Pulmonary artery endothelial cell (primary cell): ENCODE measurements around the gene HHIPL1. TPM values are rescaled to one million over a fixed set of nuclear protein-coding genes. Genes with fewer than 3 reads are reported as not detected.
"Not testable (repeated sequence)": the region's sequence is repeated elsewhere in the genome, so short reads cannot be mapped to it uniquely, and the experiment has no call there.

Experiments used
- DNase-seq: peaks from one replicate; pipeline ENCODE4 v3.0.0-alpha.2; 2011; ENCODE audit warnings: low read depth, low spot score
- total RNA-seq: library from RNA; depleted of rRNA; stranded (reverse); fragments of >200 nt; gene quantifications from 2 replicates; pipeline ENCODE4 v1.2.3, GENCODE V29; 2014

The HHIPL1 gene
- total RNA-seq, 1 donor from 2014 or later: 2.2 TPM

- DNase-seq: no peak
These were observed 10.5 kb upstream of the HHIPL1 start for GRCh38 chr14:99634443-99634842.

GRCh38 chr14:99635116-99635515 lies 9.8 kb upstream of the HHIPL1 start:
- DNase-seq: no peak

- no peak for DNase-seq
These were observed 8.4 kb upstream of the HHIPL1 start for GRCh38 chr14:99636487-99636886.

- DNase-seq: no peak
These were observed 7.3 kb upstream of the HHIPL1 start for GRCh38 chr14:99637624-99638023.

- DNase-seq: not testable (repeated sequence)
These were observed 2.2 kb upstream of the HHIPL1 start for GRCh38 chr14:99642771-99643170.

GRCh38 chr14:99643343-99643742 lies 1.6 kb upstream of the HHIPL1 start:
- DNase-seq: no peak

GRCh38 chr14:99644035-99644587 lies 818 bp upstream of the HHIPL1 start:
- DNase-seq: no peak

GRCh38 chr14:99645545-99646505 lies 896 bp downstream of the HHIPL1 start:
- DNase-seq: no peak

- no peak for DNase-seq
These were observed 2.5 kb downstream of the HHIPL1 start for GRCh38 chr14:99647411-99647810.

GRCh38 chr14:99648027-99648784 lies 3.3 kb downstream of the HHIPL1 start:
- DNase-seq: no peak

GRCh38 chr14:99649219-99649618 lies 4.3 kb downstream of the HHIPL1 start:
- DNase-seq: no peak

GRCh38 chr14:99649643-99650042 lies 4.7 kb downstream of the HHIPL1 start:
- DNase-seq: no peak

- DNase-seq: no peak
These were observed 5.3 kb downstream of the HHIPL1 start for GRCh38 chr14:99650189-99650588.

- DNase-seq: no peak
These were observed 7.2 kb downstream of the HHIPL1 start for GRCh38 chr14:99651953-99652746.

- DNase-seq: no peak
These were observed 9.5 kb downstream of the HHIPL1 start for GRCh38 chr14:99654235-99654985.

- no peak for DNase-seq
These were observed 10.6 kb downstream of the HHIPL1 start for GRCh38 chr14:99655521-99655920.

GRCh38 chr14:99656171-99656570 lies 11.2 kb downstream of the HHIPL1 start:
- no peak for DNase-seq

- no peak for DNase-seq
These were observed 12.8 kb downstream of the HHIPL1 start for GRCh38 chr14:99657645-99658155.

- DNase-seq: no peak
These were observed 13.4 kb downstream of the HHIPL1 start for GRCh38 chr14:99658218-99658845.

- DNase-seq: no peak
These were observed 14.4 kb downstream of the HHIPL1 start for GRCh38 chr14:99659333-99659741.
